Stimulated activated CD8-positive, alpha-beta memory T cell treated with anti-CD3 and anti-CD28 coated beads, Interleukin-2, amount 100 ng/mL, for 1 hour (primary cell): ENCODE measurements around the gene TESK2.
"Not testable (repeated sequence)": the region's sequence is repeated elsewhere in the genome, so short reads cannot be mapped to it uniquely, and the experiment has no call there.

ENCODE experiments used
- DNase-seq, 2 donors: peaks; one replicate each; pipeline ENCODE4 v3.0.0-alpha.2; 2020; ENCODE audit warnings: low read depth in 2 of 2

The TESK2 gene

GRCh38 chr1:45375104-45376090 lies 115.6 kb downstream of the TESK2 start:
- no peak for DNase-seq

DNA sequence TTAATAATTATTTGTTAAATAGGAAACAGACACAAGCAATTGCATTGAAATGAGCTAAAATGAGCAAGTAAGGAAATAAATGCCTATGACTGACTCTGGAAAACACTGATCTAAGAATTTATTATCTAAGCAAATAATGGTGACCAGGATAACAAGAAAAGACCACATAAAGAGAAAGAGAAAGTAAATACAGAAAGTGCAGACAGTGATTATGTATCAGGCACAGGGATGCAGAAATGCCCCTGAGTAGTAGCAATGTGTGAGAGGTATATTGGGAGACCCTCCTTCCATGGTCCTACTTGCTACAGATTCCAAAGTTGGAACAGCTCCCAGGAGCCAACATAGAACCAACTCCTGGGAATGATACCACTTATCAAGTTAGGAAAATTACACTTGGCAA lies 117.4 kb downstream of the TESK2 start:
- no peak for DNase-seq

DNA sequence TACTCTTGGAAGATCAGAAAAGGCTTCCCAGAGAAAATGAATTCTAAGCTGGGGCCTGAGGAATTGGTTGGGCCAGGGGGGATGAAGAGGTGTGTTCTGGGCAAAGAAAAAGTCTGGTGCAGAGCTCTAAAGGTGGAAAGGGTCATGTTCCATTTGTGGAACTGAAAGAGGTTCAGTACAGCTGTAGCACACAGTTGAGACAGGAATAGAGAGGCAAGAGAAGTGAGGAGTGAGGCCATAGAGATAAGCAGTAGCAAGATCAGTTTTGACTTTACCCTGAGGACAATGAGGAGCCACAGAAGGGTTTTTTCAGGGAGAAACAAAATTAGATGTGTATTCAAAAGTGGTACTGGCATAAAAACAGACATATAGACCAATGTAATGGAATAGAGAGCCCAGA lies 120.4 kb downstream of the TESK2 start:
- no peak for DNase-seq

GRCh38 chr1:45365051-45365450 lies 125.9 kb downstream of the TESK2 start:
- no peak for DNase-seq

- no peak for DNase-seq
These were observed 126.7 kb downstream of the TESK2 start for GRCh38 chr1:45364294-45364693.

GRCh38 chr1:45360981-45361380 lies 130.0 kb downstream of the TESK2 start:
- DNase-seq: not testable (repeated sequence)

- DNase-seq: no peak
These were observed 131.0 kb downstream of the TESK2 start for GRCh38 chr1:45359882-45360513.

GRCh38 chr1:45356186-45356585 lies 134.8 kb downstream of the TESK2 start:
- no peak for DNase-seq

DNA sequence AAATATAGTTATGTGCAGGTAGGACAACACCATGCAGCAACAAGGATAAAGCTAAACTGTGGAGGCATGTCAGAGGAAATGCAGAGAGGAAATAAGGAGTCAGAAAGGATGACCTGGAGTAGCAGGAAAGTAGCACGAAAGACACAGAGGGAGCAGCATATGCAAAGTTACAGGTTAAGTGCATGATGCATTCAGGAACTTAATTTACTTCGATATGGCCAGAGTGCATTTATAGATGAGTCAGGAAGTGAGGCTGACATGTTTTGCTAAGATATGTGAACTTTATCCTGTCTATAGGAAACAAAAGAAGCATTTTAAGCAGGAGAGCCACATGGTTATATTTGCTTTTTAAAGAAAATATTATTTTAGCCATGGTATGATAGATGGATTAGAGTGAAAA lies 135.3 kb downstream of the TESK2 start:
- DNase-seq: no peak

DNA sequence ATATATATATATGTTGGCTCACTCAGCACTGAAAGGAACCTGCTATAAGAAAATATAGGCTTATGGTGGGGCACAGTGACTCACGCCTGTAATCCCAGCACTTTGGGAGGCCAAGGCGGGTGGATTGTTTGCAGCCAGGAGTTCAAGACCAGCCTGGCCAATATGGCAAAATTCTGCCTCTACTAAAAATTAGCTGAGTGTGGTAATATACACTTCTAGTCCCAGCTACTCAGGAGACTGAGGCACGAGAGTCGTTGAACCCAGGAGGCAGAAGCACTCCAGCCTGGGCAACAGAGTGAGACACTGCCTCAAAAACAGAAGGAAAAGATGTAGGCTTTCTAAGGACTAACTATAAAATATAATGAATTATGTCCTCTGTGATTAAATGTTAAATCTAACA lies 136.1 kb downstream of the TESK2 start:
- DNase-seq: no peak

- DNase-seq: no peak
These were observed 137.3 kb downstream of the TESK2 start for GRCh38 chr1:45353685-45354084.

DNA sequence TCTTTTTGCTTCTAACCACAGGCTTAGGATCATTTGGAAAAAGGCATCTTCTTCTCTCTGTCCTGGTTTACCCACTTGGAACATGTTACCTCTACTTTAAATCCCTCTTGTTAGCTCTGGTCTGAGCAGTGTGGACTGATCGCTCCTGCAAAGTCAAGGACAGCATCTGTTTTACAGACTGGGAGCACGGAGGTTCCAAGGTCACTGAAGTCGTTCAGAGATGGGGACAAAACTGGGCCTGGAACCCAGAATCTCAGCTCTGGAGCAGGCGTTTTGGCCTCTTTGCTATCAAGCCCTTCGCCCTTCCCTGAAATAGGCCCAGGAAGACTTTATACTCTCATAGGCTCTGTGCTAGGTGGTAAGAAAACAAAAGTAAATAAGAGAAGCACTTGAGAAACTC lies 139.5 kb downstream of the TESK2 start:
- DNase-seq: no peak

DNA sequence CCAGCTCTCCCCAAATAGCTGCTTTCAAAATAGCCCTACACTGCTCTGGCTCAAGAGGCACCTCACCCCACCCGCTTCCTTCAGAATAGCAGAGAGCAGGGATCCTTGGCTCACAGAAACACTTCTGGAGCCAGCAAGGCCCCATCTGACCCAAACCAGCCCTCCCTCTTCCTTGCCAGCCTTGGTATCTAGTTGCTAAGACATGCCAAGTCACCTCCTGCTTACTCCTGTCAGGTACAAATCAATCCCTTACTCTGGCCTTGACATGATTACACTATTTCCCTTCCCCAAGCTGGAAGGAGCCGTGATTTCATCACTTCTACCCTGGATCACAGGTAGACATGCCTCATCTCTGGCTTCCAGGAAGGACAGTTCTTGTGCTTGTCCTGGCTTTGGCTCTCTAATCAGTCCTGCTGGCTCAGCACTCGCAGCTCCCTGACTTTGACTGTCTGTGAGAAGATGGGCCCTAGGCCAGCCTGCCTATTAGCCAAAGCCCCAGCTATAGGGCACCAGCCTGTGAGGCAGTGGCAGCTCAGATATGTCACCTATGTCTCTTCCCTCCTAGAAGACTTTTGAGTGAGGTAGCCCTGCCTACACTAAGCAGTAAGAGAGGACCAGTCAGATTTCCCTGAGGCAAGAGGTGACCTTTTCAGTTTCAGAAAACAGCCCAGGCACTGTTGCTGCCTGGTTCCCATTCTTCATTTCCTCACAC lies 141.8 kb downstream of the TESK2 start:
- DNase-seq: no peak

DNA sequence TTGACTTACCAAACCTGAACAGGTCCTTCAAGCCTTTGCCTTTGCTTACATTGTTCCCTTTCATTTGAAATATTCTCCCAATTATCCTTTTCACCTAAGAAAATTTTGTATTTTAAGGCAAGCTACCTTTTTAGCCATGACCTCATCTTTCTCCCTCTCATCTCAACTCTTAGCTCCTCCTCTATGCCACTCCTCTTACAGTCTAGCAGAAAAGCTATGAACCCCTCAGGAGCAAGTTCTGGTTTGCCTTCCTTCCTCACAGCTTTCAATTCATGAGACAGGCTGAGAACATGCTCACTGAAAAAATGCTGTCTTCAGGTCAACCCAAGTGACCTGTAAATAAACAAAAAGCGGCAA lies 142.4 kb downstream of the TESK2 start:
- DNase-seq: no peak

DNA sequence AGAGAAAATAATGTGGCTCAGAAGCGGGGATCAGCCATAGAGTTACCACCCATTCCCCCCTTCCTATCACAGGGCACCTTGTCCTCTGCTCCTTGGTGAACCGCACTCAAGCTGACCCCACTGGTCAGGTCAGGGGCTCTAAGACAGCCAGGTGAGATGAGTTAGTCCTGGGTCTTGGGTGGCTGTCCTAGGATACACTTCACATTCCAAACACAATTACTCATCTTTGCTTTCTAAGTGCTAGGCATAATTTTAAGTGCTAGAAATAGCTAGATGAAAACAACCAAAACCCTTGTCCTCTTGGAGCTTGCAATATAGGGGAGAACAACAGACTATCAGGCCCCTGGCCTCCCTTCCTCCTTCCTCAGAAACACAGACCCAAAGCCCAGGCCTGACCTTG lies 142.9 kb downstream of the TESK2 start:
- DNase-seq: no peak

- DNase-seq: no peak
These were observed 144.5 kb downstream of the TESK2 start for GRCh38 chr1:45346473-45346872.

DNA sequence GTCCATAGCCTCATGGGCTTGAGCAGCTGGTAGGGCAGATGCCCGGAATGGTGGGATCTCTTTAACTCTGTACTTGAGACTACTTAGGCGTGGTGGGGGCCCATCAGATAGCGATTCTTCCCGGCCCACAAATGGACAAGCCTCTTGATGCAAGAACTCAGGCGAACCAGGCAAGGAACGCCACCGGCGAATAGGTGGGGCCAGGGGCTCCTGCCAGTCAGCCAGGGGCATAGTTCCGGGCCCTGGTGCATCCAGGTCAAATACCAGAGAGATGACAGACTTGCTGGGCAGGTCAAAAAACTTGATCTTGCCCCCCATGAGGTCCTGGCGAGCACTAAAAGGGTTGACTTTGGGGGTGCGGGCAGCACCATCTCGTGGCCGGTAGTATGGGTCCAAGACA lies 145.9 kb downstream of the TESK2 start:
- DNase-seq: no peak

GRCh38 chr1:45344499-45344898 lies 146.5 kb downstream of the TESK2 start:
- no peak for DNase-seq

GRCh38 chr1:45340816-45341466 lies 150.0 kb downstream of the TESK2 start:
- no peak for DNase-seq

GRCh38 chr1:45339789-45340558 lies 151.0 kb downstream of the TESK2 start, which contains the start of the genes MUTYH and TOE1:
MUTYH (minus strand) TSS chr1:45340440; CDS start chr1:45334505, 5,935 bp downstream.
TOE1 (plus strand) TSS chr1:45340170; CDS start chr1:45340253, 83 bp downstream.
- peak; percentile 74 to 80 for DNase-seq
